ENCODE data around the gene PRKAG2. TPM values are rescaled to one million over a fixed set of nuclear protein-coding genes. Genes with fewer than 3 reads are reported as not detected.

PRKAG2 gene
- total RNA-seq, 2 donors from 2014 or later, result 46.1 to 54.6 TPM

DNA sequence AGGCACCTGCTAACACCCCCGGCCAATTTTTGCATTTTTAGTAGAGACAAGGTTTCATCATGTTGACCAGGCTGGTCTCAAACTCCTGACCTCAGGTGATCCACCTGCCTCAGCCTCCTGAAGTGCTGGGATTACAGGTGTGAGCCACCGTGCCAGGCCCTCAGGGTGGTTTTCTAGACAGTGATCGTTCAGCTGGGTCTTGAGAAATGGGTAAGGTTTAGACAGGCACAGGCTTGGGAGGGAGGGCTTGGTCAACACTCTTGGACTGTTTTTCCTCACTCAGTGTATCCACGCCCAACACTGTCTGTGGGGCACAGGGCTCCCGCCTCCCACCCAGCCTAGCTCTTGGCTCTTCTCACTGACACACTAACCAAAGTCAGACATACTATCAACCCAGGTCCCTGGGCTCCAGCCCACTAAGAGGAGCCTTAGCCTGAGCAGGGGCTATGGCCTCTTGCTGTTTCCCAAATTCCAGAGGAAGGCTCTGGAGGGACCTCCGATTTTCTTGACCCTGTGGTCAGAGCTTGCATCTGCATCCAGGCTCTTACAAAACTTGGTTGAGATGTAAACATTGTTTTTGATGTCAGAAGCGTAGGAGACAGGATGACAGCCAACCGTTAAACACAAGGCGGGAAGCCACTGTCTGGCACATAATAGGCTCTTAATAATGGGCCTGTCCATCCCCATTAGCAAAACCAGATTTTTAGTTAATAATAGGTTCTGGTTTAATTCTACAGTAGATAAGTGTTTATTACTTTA, 143.9 kb downstream of the PRKAG2 start:
- intact Hi-C loops (cut with DNase I, micrococcal nuclease), result no loop called here
- DNase-seq, result no peak
- ATAC-seq, result no peak

DNA sequence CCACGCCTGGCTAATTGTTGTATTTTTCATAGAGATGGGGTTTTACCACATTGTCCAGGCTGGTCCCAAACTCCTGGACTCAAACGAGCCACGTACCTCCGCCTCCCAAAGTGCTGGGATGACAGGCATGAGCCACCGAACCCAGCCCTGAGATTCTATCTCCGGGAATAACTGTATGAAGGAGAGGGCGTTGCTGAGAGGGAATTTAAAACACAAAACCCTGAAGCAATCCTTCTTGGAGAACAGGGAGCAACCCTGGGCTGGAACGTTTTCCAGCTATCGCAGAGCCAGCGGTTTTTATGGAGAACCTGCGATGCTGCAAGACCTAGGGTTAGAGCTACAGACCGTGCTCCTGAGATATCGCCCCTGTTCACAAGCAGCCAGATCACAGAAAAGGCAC, 144.6 kb downstream of the PRKAG2 start:
- no peak for DNase-seq
- no peak for ATAC-seq

DNA sequence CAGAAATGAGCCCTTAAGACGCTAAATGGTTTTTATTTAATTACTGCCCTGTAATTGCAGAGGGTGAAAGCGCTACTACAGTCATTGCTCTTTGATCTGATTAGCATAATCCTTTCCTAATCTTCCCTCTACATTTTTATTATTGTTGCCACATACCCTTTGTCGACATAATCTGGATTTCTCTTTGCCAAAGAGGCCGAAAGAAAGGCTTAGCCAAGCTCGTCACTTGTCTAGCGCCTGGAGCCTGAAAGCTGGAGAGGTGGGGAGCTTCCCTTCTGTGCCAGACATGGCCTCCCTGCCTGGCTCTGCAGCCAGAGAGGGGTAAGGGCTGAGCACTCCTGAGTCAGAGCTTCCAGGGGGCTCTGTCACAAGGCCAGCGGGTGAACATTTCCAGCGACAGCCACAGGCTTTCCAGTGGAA, 145.9 kb downstream of the PRKAG2 start:
- DNase-seq, result no peak

More for the DNA sequence above, 144.6 kb downstream of the PRKAG2 start:
- intact Hi-C loops (cut with DNase I, micrococcal nuclease), result no loop called here

GRCh38 chr7:151730591-151730990, 146.3 kb downstream of the PRKAG2 start:
- intact Hi-C loops (cut with DNase I, micrococcal nuclease), result no loop called here
- ATAC-seq (no peak), DNase-seq (no peak)

More for the DNA sequence above, 145.9 kb downstream of the PRKAG2 start:
- intact Hi-C loops (cut with DNase I, micrococcal nuclease), result no loop called here
- peak; percentile 39 for ATAC-seq

GRCh38 chr7:151729521-151729921, 147.4 kb downstream of the PRKAG2 start:
- intact Hi-C loops (cut with DNase I, micrococcal nuclease), result no loop called here
- DNase-seq (no peak), ATAC-seq (no peak)

GRCh38 chr7:151728746-151729145, 148.2 kb downstream of the PRKAG2 start:
- intact Hi-C loops (cut with DNase I, micrococcal nuclease), result no loop called here
- DNase-seq (no peak), ATAC-seq (no peak)

DNA sequence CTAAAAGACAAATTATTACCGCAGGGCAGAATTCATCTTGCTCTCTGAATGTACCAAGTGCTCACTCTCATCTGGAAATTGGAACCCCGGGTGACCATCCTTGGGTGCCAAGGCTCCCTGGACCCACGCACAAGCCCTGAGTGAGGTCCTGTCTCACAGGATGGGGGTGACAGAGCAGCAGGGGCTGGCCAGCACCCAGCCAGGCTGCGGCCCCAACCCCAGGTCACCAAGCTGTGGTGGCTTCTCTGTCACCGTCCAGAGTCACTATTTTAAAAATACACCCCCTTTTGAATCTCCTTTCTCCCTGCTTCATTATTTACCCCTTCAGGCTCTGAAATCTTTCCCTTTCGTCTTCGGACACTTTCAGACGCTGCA, 148.6 kb downstream of the PRKAG2 start:
- DNase-seq (no peak), ATAC-seq (no peak)
- intact Hi-C loops (cut with DNase I, micrococcal nuclease), result no loop called here

DNA sequence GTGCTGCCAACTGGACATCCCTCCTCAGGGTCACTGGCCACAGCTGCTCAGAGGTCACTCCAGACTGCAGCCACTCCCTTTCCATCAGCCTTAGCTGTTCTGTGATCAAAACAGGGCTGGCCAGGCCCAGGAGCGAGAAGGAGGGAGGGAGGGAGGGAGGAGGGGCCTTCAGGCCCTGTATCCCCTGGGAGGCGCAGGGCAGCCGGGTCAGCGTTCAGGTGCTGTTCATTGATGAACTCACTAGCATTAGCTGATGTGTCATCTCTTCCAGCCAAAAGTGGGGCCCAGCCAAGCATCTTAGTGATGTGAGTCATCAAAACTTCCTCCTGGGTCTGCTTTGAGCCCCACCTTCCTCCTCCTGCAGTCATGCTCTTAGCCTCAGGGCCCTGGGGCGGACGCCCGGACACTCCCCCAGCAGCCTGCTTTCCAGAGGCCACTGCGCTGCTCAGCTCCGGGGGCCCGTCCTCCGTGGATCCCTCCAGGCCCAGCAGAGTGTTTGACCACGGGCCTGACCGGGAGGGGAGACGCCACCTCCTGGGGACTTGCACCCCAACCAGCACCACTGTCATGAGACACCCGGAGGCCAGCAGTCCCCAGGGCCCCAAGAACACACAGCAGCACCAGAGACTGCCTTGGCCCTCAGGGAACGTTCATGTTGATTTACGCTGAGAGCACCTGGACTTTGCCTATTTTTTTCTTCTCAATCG, 149.2 kb downstream of the PRKAG2 start:
- peak; percentile 45 for ATAC-seq
- intact Hi-C loops (cut with DNase I, micrococcal nuclease), result no loop called here
- DNase-seq, result peak; percentile 40 to 65

DNA sequence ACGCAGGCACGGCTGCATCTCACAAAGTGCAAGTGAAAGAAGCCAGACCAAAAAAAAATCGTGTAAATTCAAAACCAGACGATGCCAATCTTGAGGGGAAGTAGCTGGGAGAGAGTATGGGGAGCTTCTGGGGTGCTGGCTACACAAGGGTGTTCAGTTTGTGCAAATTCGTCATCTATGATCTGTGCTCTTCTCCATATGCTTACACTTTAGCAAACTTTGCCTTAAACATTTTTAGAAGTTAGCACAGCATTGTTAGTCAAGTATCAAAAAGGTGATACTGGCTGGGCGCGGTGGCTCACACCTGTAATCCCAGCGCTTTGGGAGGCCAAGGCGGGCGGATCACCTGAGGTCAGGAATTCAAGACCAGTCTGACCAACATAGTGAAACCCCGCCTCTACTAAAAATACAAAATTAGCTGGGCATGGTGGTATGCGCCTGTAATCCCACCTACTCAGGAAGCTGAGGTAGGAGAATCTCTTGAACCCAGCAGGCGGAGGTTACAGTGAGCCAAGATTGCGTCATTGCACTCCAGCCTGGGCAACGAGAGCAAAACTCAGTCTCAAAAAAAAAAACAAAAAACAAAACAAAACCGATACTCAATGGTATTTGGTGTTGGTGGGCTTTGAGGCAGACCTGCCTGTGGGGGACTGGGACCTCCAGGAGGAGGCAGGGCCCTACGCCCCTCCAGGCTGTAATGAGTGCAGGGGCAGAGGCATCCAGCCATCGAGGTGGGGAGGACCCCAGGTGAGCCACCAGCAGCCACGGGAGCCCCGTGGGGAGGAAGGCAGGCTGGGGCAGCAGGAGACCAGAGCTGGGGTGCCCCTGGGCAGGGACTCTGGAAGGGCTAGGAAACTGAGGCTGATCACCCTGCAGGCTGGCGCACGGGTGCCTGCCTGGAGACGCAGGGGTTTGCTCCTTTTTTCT, 150.0 kb downstream of the PRKAG2 start:
- no peak for DNase-seq
- intact Hi-C loops (cut with DNase I, micrococcal nuclease), result no loop called here
- ATAC-seq, result no peak

- no peak for DNase-seq
- intact Hi-C loops (cut with DNase I, micrococcal nuclease), result no loop called here
- no peak for ATAC-seq
These were observed 150.9 kb downstream of the PRKAG2 start for GRCh38 chr7:151725844-151726651.

- DNase-seq (no peak), ATAC-seq (no peak)
- intact Hi-C loops (cut with DNase I, micrococcal nuclease), result no loop called here
These were observed 151.9 kb downstream of the PRKAG2 start for GRCh38 chr7:151724920-151725584.

GRCh38 chr7:151724250-151724915, 152.5 kb downstream of the PRKAG2 start:
- intact Hi-C loops (cut with DNase I, micrococcal nuclease), result no loop called here
- DNase-seq, result no peak
- ATAC-seq, result no peak

- intact Hi-C loops (cut with DNase I, micrococcal nuclease), result no loop called here
- ATAC-seq (no peak), DNase-seq (no peak)
These were observed 153.6 kb downstream of the PRKAG2 start for GRCh38 chr7:151723321-151723720.

GRCh38 chr7:151722533-151722932, 154.4 kb downstream of the PRKAG2 start:
- intact Hi-C loops (cut with DNase I, micrococcal nuclease), result no loop called here
- ATAC-seq (no peak), DNase-seq (no peak)

- intact Hi-C loops (cut with DNase I, micrococcal nuclease), result no loop called here
- DNase-seq (no peak), ATAC-seq (peak; percentile 22)
These were observed 155.2 kb downstream of the PRKAG2 start for GRCh38 chr7:151721694-151722093.

- no peak for ATAC-seq
- no peak for DNase-seq
- intact Hi-C loops (cut with DNase I, micrococcal nuclease), result no loop called here
These were observed 155.7 kb downstream of the PRKAG2 start for GRCh38 chr7:151721236-151721635.

- peak; percentile 16 for ATAC-seq
- intact Hi-C loops (cut with DNase I, micrococcal nuclease), result no loop called here
- DNase-seq, result no peak
These were observed 156.6 kb downstream of the PRKAG2 start for GRCh38 chr7:151720280-151720679.

GRCh38 chr7:151719897-151720242, 157.0 kb downstream of the PRKAG2 start:
- ATAC-seq, result peak; percentile 43

More at GRCh38 chr7:151719897-151720242, 157.0 kb downstream of the PRKAG2 start:
- no peak for DNase-seq
- intact Hi-C loops (cut with DNase I, micrococcal nuclease), result no loop called here
